Fibroblast of lung (primary cell): ENCODE measurements around the gene PPOX. TPM values are rescaled to one million over a fixed set of nuclear protein-coding genes. Genes with fewer than 3 reads are reported as not detected.
A peak's percentile ranks its signal among the peaks of the same experiment; 100 is the strongest.

Experiments used
- DNase-seq, 2 donors: peaks; one replicate each; pipeline versions ENCODE4 v3.0.0 to v3.0.0-alpha.2; 2010; ENCODE audit warnings: low read depth in 2 of 2
- H2AFZ ChIP-seq: 2 replicates; pipeline ENCODE4 v1.5.1; 2012; ENCODE audit warnings: low read length, control low read depth, inconsistent platforms
- H3K27ac ChIP-seq: 2 replicates; pipeline ENCODE4 v1.5.1; 2011; ENCODE audit warnings: low read length, control low read depth; ENCODE audit not compliant: insufficient read depth
- H3K27me3 ChIP-seq: 2 replicates; pipeline ENCODE4 v1.5.1; 2011; ENCODE audit warnings: mild to moderate bottlenecking, low read length; ENCODE audit not compliant: control insufficient read depth, insufficient read depth
- H3K36me3 ChIP-seq: 2 replicates; pipeline ENCODE4 v1.5.1; 2011; ENCODE audit warnings: low read length; ENCODE audit not compliant: control insufficient read depth, insufficient read depth
- H3K4me1 ChIP-seq: 2 replicates; pipeline ENCODE4 v1.5.1; 2011; ENCODE audit warnings: low read length; ENCODE audit not compliant: control insufficient read depth, insufficient read depth; ENCODE audit errors: extremely low read depth
- H3K4me2 ChIP-seq: 2 replicates; pipeline ENCODE4 v1.5.1; 2011; ENCODE audit warnings: low read length, control low read depth; ENCODE audit not compliant: insufficient read depth; ENCODE audit errors: extremely low read depth
- H3K4me3 ChIP-seq, 4 experiments: fragments of 200-600 bp in 1 of 4; sonication (generic) in 1 of 4; replicated peaks in 1 of 4; 2 replicates each; pipeline ENCODE4 v1.5.1; 2011 to 2016; ENCODE audit warnings: low read length in 4 of 4, low read depth in 3 of 4, mild to moderate bottlenecking in 3 of 4, control low read depth in 2 of 4, inconsistent platforms in 1 of 4, mixed read lengths in 1 of 4; ENCODE audit not compliant: insufficient read depth in 1 of 4; ENCODE audit errors: control extremely low read depth in 1 of 4
- H3K79me2 ChIP-seq: 2 replicates; pipeline ENCODE4 v1.5.1; 2012; ENCODE audit warnings: mild to moderate bottlenecking, low read length, inconsistent platforms; ENCODE audit not compliant: control insufficient read depth, insufficient read depth
- H3K9ac ChIP-seq: 2 replicates; pipeline ENCODE4 v1.5.1; 2011; ENCODE audit warnings: mild to moderate bottlenecking, low read length, control low read depth; ENCODE audit not compliant: insufficient read depth
- H3K9me3 ChIP-seq: 2 replicates; pipeline ENCODE4 v1.5.1; 2012; ENCODE audit warnings: low read depth, low read length; ENCODE audit not compliant: control insufficient read depth, insufficient read depth
- H4K20me1 ChIP-seq: 2 replicates; pipeline ENCODE4 v1.5.1; 2011; ENCODE audit warnings: low read length; ENCODE audit not compliant: control insufficient read depth, insufficient read depth; ENCODE audit errors: extremely low read depth
- CTCF ChIP-seq, 2 donors: IDR thresholded peaks in 1 of 2; conservative IDR thresholded peaks in 1 of 2; 1 replicate in 1 of 2; 2 replicates in 1 of 2; pipeline ENCODE4 v1.5.1; 2011 to 2012; ENCODE audit warnings: low read length in 2 of 2, control low read depth in 1 of 2, inconsistent platforms in 1 of 2, low read depth in 1 of 2, mild to moderate bottlenecking in 1 of 2
- EZH2 ChIP-seq: IDR thresholded peaks from 2 replicates; pipeline ENCODE4 v1.5.1; 2012; ENCODE audit warnings: low read length, control low read depth, mild to moderate bottlenecking; ENCODE audit errors: missing control alignments
- polyA plus RNA-seq, 2 donors: library from polyadenylated mRNA; depleted of rRNA in 1 of 2; stranded (reverse) in 1 of 2; unstranded in 1 of 2; fragments of >200 nt; gene quantifications; 2 replicates each; pipeline ENCODE4 v1.2.1, GENCODE V29; 2011 to 2012; ENCODE audit warnings: missing spikeins in 1 of 2
- total RNA-seq: library from RNA; depleted of rRNA; stranded (reverse); fragments of >200 nt; gene quantifications from 2 replicates; pipeline ENCODE4 v1.2.1, GENCODE V29; 2014

Gene PPOX
- total and polyA plus RNA-seq, 2 donors (not counting 1 experiment from before 2014, with no cell fraction given): 5.6 to 12.2 TPM

- Histone ChIP-seq H3K4me3 (no peak overlapping the region), H3K9me3 (no peaks in the 10 kb centered on the region), H3K27ac (peak overlapping the region; percentile 80), H3K27me3 (no peaks in the 10 kb centered on the region), H4K20me1 (no peaks in the 10 kb centered on the region), H2AFZ (no peak overlapping the region), H3K4me1 (peaks cover 16% of the 10 kb centered on the region), H3K36me3 (peaks cover 9% of the 10 kb centered on the region), H3K4me2 (no peak overlapping the region), H3K79me2 (peaks cover 6% of the 10 kb centered on the region), H3K9ac (no peak overlapping the region)
- TF ChIP-seq CTCF (conservative IDR thresholded peaks at IDR 0.05 in 1 of 2, IDR thresholded peaks at IDR 0.05 in 1 of 2; ENCODE audit: low read depth in 1 of 2, low read length in 2 of 2) (no peak), EZH2 (no peak)
- DNase-seq: no peak
Measured at GRCh38 chr1:161173711-161174110, 7.5 kb downstream of the PPOX start.

- Histone ChIP-seq H3K9ac (no peak overlapping the region), H4K20me1 (no peaks in the 10 kb centered on the region), H3K4me1 (peaks cover 16% of the 10 kb centered on the region), H3K27me3 (no peaks in the 10 kb centered on the region), H3K27ac (no peak overlapping the region), H3K4me2 (no peak overlapping the region), H3K9me3 (no peaks in the 10 kb centered on the region), H3K36me3 (peaks cover 9% of the 10 kb centered on the region), H3K79me2 (peaks cover 6% of the 10 kb centered on the region), H2AFZ (no peak overlapping the region), H3K4me3 (no peak overlapping the region)
- TF ChIP-seq CTCF (conservative IDR thresholded peaks at IDR 0.05 in 1 of 2, IDR thresholded peaks at IDR 0.05 in 1 of 2; ENCODE audit: low read depth in 1 of 2, low read length in 2 of 2) (no peak), EZH2 (no peak)
- no peak for DNase-seq
Measured at GRCh38 chr1:161174911-161175310, 8.7 kb downstream of the PPOX start.

GRCh38 chr1:161175771-161176453 lies 9.7 kb downstream of the PPOX start:
- no peak overlapping the region for H3K27ac ChIP-seq
- H4K20me1 ChIP-seq: no peaks in the 10 kb centered on the region
- peaks cover 16% of the 10 kb centered on the region for H3K4me1 ChIP-seq
- TF ChIP-seq EZH2: no peak
- no peak for TF ChIP-seq CTCF (conservative IDR thresholded peaks at IDR 0.05 in 1 of 2, IDR thresholded peaks at IDR 0.05 in 1 of 2; ENCODE audit: low read depth in 1 of 2, low read length in 2 of 2)
- no peaks in the 10 kb centered on the region for H3K27me3 ChIP-seq
- H3K9me3 ChIP-seq: no peaks in the 10 kb centered on the region
- H3K79me2 ChIP-seq: peaks cover 6% of the 10 kb centered on the region
- peaks cover 9% of the 10 kb centered on the region for H3K36me3 ChIP-seq
- H3K9ac ChIP-seq: no peak overlapping the region
- DNase-seq: no peak
- peak overlapping the region; percentile 96 for H3K4me2 ChIP-seq
- peak overlapping the region in 2 of 4 experiments; percentile 91 for H3K4me3 ChIP-seq
- no peak overlapping the region for H2AFZ ChIP-seq
